Measurements from ENCODE around the gene XRN2. TPM values are rescaled to one million over a fixed set of nuclear protein-coding genes. Genes with fewer than 3 reads are reported as not detected.

The XRN2 gene
- total and polyA plus RNA-seq, 2 of the 13 experiments (the other 11 are each of a cell fraction or from before 2014, with no cell fraction given) = 90.3 to 171 TPM

DNA sequence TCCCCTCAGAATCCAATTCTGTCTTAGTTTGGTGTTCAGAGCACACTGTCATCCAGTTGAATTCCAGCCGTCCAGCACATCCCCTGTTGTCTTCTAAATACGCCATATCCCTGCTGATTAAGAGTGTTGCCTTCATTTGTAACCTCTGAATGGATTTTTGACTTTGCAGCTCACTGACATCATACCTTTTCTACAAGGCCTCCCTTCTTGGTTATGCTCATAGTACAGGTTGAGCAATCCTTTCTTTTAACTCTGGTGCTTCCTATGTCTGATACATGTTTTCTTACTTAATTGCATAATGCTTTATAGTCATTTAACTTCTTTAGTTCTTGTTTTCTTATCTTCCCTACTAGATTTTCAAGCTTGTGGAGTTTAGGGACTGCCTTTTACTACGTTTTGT is 36.4 kb downstream of the XRN2 start (continued):
- TF ChIP-seq, protein P1, sequence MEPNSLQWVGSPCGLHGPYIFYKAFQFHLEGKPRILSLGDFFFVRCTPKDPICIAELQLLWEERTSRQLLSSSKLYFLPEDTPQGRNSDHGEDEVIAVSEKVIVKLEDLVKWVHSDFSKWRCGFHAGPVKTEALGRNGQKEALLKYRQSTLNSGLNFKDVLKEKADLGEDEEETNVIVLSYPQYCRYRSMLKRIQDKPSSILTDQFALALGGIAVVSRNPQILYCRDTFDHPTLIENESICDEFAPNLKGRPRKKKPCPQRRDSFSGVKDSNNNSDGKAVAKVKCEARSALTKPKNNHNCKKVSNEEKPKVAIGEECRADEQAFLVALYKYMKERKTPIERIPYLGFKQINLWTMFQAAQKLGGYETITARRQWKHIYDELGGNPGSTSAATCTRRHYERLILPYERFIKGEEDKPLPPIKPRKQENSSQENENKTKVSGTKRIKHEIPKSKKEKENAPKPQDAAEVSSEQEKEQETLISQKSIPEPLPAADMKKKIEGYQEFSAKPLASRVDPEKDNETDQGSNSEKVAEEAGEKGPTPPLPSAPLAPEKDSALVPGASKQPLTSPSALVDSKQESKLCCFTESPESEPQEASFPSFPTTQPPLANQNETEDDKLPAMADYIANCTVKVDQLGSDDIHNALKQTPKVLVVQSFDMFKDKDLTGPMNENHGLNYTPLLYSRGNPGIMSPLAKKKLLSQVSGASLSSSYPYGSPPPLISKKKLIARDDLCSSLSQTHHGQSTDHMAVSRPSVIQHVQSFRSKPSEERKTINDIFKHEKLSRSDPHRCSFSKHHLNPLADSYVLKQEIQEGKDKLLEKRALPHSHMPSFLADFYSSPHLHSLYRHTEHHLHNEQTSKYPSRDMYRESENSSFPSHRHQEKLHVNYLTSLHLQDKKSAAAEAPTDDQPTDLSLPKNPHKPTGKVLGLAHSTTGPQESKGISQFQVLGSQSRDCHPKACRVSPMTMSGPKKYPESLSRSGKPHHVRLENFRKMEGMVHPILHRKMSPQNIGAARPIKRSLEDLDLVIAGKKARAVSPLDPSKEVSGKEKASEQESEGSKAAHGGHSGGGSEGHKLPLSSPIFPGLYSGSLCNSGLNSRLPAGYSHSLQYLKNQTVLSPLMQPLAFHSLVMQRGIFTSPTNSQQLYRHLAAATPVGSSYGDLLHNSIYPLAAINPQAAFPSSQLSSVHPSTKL (CRISPR knock-in tag; IDR thresholded peaks at IDR 0.05) = peak; percentile 69
- TF ChIP-seq, protein P2, sequence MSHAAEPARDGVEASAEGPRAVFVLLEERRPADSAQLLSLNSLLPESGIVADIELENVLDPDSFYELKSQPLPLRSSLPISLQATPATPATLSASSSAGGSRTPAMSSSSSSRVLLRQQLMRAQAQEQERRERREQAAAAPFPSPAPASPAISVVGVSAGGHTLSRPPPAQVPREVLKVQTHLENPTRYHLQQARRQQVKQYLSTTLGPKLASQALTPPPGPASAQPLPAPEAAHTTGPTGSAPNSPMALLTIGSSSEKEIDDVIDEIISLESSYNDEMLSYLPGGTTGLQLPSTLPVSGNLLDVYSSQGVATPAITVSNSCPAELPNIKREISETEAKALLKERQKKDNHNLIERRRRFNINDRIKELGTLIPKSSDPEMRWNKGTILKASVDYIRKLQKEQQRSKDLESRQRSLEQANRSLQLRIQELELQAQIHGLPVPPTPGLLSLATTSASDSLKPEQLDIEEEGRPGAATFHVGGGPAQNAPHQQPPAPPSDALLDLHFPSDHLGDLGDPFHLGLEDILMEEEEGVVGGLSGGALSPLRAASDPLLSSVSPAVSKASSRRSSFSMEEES (CRISPR knock-in tag; IDR thresholded peaks at IDR 0.05) = no peak
- TF ChIP-seq ZNF207 (IDR thresholded peaks at IDR 0.05; ENCODE audit: borderline replicate concordance) (no peak), NR1H2 (CRISPR knock-in tag; IDR thresholded peaks at IDR 0.05; ENCODE audit: borderline replicate concordance, low read depth) (no peak), HMG20A (CRISPR knock-in tag; IDR thresholded peaks at IDR 0.05; ENCODE audit: borderline replicate concordance) (peak; percentile 45; the same call in 1 of the 2 replicates), ZBTB21 (CRISPR knock-in tag; IDR thresholded peaks at IDR 0.05) (peak; percentile 95), FOSL2 (CRISPR knock-in tag; IDR thresholded peaks at IDR 0.05) (peak; percentile 15; the same call in 1 of the 2 replicates), ZNF501 (CRISPR knock-in tag; IDR thresholded peaks at IDR 0.05) (no peak), ZNF484 (CRISPR knock-in tag; IDR thresholded peaks at IDR 0.05; ENCODE audit: borderline replicate concordance, low read depth) (no peak), HNF4G (IDR thresholded peaks at IDR 0.05; ENCODE audit: borderline replicate concordance, low read depth, low read length) (peak; percentile 61; the same call in 1 of the 2 replicates), HNF4G (CRISPR knock-in tag; IDR thresholded peaks at IDR 0.05; ENCODE audit: borderline replicate concordance, low read depth) (no peak), KLF16 (CRISPR knock-in tag; IDR thresholded peaks at IDR 0.05) (no peak), FOXO1 (CRISPR knock-in tag; IDR thresholded peaks at IDR 0.05) (peak; percentile 50; the same call in 1 of the 2 replicates), FIP1L1 (IDR thresholded peaks at IDR 0.05; ENCODE audit: borderline replicate concordance, insufficient read depth, low read depth, low read length) (no peak), GATAD2A (CRISPR knock-in tag; IDR thresholded peaks at IDR 0.05) (peak; percentile 87), ZNF331 (CRISPR knock-in tag; IDR thresholded peaks at IDR 0.05) (peak; percentile 54; the same call in 1 of the 2 replicates), CAMTA2 (CRISPR knock-in tag; IDR thresholded peaks at IDR 0.05; ENCODE audit: borderline replicate concordance) (no peak), ZNF749 (CRISPR knock-in tag; IDR thresholded peaks at IDR 0.05; ENCODE audit: borderline replicate concordance) (0 out of 2 replicates have a peak, but pooled peaks have one; percentile 37), CEBPB (IDR thresholded peaks at IDR 0.05; ENCODE audit: borderline replicate concordance, low read depth, low read length) (peak; percentile 99)
- TF ChIP-seq, protein P3, sequence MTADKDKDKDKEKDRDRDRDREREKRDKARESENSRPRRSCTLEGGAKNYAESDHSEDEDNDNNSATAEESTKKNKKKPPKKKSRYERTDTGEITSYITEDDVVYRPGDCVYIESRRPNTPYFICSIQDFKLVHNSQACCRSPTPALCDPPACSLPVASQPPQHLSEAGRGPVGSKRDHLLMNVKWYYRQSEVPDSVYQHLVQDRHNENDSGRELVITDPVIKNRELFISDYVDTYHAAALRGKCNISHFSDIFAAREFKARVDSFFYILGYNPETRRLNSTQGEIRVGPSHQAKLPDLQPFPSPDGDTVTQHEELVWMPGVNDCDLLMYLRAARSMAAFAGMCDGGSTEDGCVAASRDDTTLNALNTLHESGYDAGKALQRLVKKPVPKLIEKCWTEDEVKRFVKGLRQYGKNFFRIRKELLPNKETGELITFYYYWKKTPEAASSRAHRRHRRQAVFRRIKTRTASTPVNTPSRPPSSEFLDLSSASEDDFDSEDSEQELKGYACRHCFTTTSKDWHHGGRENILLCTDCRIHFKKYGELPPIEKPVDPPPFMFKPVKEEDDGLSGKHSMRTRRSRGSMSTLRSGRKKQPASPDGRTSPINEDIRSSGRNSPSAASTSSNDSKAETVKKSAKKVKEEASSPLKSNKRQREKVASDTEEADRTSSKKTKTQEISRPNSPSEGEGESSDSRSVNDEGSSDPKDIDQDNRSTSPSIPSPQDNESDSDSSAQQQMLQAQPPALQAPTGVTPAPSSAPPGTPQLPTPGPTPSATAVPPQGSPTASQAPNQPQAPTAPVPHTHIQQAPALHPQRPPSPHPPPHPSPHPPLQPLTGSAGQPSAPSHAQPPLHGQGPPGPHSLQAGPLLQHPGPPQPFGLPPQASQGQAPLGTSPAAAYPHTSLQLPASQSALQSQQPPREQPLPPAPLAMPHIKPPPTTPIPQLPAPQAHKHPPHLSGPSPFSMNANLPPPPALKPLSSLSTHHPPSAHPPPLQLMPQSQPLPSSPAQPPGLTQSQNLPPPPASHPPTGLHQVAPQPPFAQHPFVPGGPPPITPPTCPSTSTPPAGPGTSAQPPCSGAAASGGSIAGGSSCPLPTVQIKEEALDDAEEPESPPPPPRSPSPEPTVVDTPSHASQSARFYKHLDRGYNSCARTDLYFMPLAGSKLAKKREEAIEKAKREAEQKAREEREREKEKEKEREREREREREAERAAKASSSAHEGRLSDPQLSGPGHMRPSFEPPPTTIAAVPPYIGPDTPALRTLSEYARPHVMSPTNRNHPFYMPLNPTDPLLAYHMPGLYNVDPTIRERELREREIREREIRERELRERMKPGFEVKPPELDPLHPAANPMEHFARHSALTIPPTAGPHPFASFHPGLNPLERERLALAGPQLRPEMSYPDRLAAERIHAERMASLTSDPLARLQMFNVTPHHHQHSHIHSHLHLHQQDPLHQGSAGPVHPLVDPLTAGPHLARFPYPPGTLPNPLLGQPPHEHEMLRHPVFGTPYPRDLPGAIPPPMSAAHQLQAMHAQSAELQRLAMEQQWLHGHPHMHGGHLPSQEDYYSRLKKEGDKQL (CRISPR knock-in tag; IDR thresholded peaks at IDR 0.05; ENCODE audit: low read depth) = 0 out of 2 replicates have a peak, but pooled peaks have one; percentile 43

Measured in HepG2 (cell line).